HG03025 (cell line): ENCODE data around the gene KIAA0513.

ENCODE experiments used
- ATAC-seq: cut with Tn5 transposase; IDR thresholded peaks from one replicate; pipeline ENCODE4 v1.9.1; 2021; ENCODE audit warnings: mild to moderate bottlenecking, moderate library complexity; ENCODE audit not compliant: unreplicated experiment, low FRiP score

Gene KIAA0513

GRCh38 chr16:85126705-85127378 is 99.2 kb downstream of the KIAA0513 start:
- ATAC-seq = no peak

DNA sequence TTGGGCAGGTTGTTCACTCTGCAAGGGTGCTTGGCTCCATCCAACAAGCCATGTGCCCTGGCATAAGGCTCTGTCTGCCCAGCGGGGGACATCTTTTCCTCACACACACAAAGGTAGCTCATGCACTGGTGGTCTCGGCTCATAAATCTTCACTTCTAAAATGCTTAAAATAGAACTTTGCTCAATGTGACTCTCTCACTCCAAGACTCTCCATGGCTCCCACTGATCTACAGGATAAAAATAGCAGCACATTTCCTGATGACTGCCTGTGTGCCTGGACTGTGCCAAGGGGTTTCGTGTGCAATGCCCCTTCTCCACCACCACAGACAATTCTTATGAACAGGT is 99.8 kb downstream of the KIAA0513 start:
- ATAC-seq = no peak

- ATAC-seq = no peak
Measured at GRCh38 chr16:85128079-85128837, 100.7 kb downstream of the KIAA0513 start.

DNA sequence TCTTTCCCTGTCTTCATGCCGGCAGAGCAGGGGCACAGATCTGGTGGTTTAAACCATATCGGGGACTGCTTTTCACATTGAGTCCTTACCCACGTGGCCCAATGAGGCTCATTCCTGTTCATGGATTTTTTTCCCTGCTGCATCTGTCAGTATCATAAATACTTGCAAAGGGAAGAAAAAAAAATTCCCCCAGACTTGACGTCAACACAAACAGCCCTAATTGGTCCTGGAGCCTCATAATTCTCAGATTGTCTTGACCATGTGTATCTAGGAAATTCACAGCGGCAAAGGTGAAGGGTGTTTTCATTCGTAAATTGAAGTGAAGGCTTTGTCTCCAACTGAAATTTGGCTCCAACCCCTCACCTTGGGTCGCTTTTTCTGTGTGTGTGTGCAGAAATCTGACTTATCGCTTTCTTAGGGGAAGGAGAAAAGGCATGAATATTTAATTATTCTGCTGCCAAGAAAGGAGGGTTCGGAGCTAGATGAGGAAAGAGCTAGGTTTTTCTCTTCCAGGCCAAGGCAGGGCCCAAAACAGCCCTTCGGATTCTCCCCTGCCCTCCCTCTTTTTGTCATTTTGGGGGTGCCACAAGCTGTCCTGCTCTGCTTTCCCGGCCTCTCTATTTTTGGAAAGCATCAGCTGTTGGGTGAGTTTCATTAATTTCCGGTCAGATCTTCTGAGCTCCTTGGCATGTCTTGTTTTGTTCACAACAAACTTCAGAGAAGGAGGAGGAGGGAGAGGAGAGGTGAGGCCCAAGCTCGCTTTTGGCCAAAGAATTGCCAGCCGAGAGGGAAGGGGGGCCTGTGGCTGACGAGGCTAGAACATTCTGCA is 102.5 kb downstream of the KIAA0513 start:
- no peak for ATAC-seq

GRCh38 chr16:85130705-85131028 is 103.1 kb downstream of the KIAA0513 start:
- no peak for ATAC-seq

GRCh38 chr16:85132456-85133289 is 105.1 kb downstream of the KIAA0513 start:
- ATAC-seq = no peak

DNA sequence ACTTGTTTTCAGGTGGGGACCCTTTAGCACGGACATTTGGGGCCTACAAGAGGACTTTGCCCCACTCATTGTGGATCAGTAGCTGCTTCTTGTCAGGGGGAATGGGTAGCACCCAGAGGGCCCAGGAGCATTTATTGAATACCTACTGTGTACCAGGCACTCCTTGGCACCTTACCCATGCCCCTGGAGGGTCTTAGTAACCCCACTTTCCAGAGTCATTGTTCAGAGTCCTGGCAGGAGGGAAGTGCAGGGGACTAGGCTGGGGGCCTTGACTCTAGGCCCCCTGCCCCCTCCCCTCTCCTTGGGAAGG is 105.7 kb downstream of the KIAA0513 start:
- no peak for ATAC-seq

GRCh38 chr16:85134076-85134788 is 106.6 kb downstream of the KIAA0513 start:
- ATAC-seq = no peak

- no peak for ATAC-seq
Measured at GRCh38 chr16:85134789-85135142, 107.2 kb downstream of the KIAA0513 start.

- ATAC-seq = no peak
Measured at GRCh38 chr16:85136213-85136701, 108.7 kb downstream of the KIAA0513 start.

DNA sequence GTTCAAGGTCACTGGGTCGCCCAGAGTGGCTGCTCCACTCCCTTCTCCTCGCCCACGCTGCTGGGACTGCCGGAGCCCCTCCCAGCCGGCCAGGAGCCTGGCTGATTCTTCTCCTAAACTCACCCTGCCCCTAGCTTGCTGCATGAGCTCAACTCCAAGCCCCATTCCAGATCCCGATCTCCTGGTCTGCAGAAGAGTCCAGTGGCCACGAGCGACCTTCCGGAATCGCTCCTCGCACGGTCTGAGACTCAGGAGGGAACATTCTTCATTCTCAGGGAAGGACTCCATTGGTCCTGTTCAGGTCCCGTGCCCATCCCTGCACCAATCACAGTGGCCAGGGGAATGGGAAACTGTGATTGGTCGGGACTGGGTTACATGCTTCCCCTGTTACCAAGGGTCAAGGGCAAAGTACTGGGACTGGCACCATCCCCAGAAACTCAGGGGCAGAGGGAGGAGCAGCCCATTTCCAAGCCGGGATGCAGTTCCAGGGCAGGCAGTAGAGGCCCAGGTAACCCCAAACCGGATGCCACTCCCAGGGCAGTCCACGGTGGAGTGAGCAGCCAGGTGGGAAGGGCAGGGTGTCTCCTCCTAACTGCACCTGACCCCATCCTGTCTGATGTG is 109.2 kb downstream of the KIAA0513 start:
- no peak for ATAC-seq

- no peak for ATAC-seq
Measured at GRCh38 chr16:85137323-85138072, 109.9 kb downstream of the KIAA0513 start.

GRCh38 chr16:85138073-85138824 is 110.7 kb downstream of the KIAA0513 start:
- no peak for ATAC-seq

DNA sequence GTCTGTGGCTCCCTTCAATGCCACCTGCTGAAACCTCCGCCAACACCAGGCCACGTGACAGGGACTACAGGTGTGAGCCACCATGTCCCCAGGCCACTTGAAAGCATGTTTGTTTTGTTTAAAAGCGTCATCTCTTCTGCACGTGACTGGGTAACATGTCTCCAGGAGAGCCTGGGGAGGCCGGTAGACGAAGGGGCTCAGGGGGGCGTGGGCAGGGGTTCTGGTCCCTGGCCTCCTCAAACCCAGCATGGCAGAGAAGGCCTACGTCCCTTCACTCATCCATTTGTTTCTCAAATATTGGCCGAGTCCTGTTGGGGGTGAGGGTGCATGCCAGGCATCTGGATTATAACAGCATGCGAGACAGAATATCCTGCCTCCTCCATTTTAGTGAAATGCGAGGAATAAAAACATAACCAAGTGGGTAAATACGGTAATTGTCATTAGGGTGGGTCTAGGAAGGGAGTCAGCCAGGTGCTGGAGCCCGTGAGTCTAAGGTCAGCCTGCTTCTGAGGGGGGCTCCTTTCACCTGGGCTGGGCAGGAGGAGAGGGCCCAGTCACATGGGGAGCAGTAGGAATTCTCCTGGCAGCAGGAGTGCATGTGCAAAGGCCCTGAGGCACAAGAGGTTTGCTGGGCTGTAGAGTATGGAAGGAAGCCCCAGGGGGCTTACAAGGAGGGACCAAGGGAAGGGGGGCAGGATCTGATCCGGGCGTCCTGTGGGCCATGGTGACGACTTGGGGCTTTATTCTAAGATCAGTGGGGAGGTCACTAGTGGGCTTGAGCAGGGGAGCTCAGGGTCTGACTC is 111.4 kb downstream of the KIAA0513 start:
- ATAC-seq = no peak

DNA sequence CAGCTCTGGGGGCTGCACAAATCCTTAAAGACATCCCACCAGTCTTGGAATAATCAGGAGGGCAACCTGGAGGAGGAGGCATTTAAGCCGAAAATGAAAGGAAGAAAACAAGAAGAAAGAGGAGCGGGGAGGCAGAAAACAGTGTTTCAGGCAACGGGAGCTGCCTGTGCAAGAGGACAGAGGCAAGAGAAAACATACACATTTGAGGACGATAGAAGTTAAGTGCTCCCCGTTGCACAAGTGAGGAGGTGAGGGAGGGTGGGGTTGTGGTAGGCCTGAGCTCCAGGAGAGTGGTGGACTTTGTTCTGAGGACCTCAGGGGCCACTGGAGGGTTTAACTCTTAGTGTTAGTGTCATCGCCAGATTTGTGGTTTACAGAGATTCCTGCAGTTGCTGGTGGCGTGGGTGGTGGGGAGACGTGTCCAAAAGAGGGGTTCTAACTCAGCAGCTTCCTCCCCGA is 112.3 kb downstream of the KIAA0513 start:
- no peak for ATAC-seq

- ATAC-seq = no peak
Measured at GRCh38 chr16:85140455-85141012, 112.9 kb downstream of the KIAA0513 start.

DNA sequence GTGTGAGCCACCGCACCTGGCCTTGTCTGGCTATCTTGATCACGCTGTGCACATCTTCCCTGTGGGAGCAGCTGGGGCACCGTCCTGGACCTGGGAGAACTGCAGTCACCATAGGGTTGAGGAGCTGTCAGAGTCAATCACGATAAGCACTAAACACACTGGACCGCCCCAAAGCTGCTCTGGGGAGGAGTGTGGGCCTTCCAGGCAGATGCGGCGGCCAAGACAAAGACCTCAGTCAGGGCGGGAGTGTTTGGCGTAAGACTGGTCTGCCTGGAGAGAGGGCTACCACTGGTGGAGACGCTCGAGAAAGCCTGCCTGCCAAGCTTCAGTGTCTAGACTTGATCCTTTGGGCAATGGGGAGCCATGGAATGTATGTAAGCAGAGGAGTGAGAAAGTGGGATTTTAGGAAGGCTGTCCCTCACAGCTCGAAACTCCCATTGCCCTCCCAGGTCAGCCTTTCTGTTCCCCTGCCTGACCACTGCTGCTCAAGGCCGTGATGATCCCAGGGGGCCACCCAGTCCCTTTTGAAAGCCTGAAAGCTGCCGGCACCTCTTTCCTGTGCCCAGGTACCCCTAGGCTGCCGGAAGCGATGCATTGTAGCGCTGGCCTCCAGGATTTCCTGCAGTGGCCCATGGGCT is 114.0 kb downstream of the KIAA0513 start:
- ATAC-seq = no peak
